Ishikawa (cell line): Measurements from ENCODE around the gene ZFAND3.

Experiments
- CEBPB ChIP-seq: IDR thresholded peaks from 2 replicates; pipeline ENCODE4 v1.6.1; 2012
- CREB1 ChIP-seq: IDR thresholded peaks from 2 replicates; pipeline ENCODE4 v1.6.1; 2012; ENCODE audit warnings: low read depth
- EGR1 ChIP-seq: IDR thresholded peaks from 2 replicates; pipeline ENCODE4 v1.6.1; 2012
- EP300 ChIP-seq: IDR thresholded peaks from 2 replicates; pipeline ENCODE4 v1.6.1; 2012; ENCODE audit warnings: borderline replicate concordance
- FOXM1 ChIP-seq: IDR thresholded peaks from 2 replicates; pipeline ENCODE4 v1.6.1; 2012; ENCODE audit warnings: low read depth, borderline replicate concordance
- MAX ChIP-seq: IDR thresholded peaks from 2 replicates; pipeline ENCODE4 v1.6.1; 2012
- NFIC ChIP-seq: IDR thresholded peaks from 2 replicates; pipeline ENCODE4 v1.6.1; 2012
- RAD21 ChIP-seq: IDR thresholded peaks from 2 replicates; pipeline ENCODE4 v1.6.1; 2012; ENCODE audit warnings: low read depth
- REST ChIP-seq: IDR thresholded peaks from 2 replicates; pipeline ENCODE4 v1.6.1; 2012; ENCODE audit warnings: low read depth, mild to moderate bottlenecking
- TAF1 ChIP-seq: IDR thresholded peaks from 2 replicates; pipeline ENCODE4 v1.6.1; 2012; ENCODE audit warnings: low read depth, mild to moderate bottlenecking
- TCF12 ChIP-seq: IDR thresholded peaks from 2 replicates; pipeline ENCODE4 v1.6.1; 2012; ENCODE audit warnings: low read depth
- TEAD4 ChIP-seq: IDR thresholded peaks from 2 replicates; pipeline ENCODE4 v1.6.1; 2012
- USF1 ChIP-seq: IDR thresholded peaks from 2 replicates; pipeline ENCODE4 v1.6.1; 2012
- YY1 ChIP-seq: IDR thresholded peaks from 2 replicates; pipeline ENCODE4 v1.6.1; 2012; ENCODE audit warnings: low read depth
- ZBTB7A ChIP-seq: IDR thresholded peaks from 2 replicates; pipeline ENCODE4 v1.6.1; 2012; ENCODE audit warnings: low read depth

Gene ZFAND3

DNA sequence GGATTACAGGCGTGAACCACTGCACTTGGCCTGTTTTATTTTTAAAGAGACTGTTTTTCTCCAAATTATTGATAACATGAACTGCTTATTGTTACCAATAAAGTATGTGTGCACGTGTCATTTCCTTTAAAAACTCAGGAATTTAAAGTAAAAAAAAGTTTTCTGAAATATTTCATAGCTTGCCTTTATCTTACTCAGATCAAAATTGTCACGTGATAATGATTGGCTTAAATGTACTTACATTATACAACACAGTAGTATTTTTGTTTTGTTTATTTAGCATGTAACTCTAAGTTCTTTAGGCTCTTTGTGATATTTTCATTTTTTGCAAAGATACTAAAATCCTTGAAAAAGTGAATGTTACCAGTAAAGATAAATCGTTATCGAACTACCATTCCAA, 174.1 kb downstream of the ZFAND3 start:
- no peak for TF ChIP-seq REST
- TF ChIP-seq FOXM1, result no peak
- no peak for TF ChIP-seq TEAD4
- TF ChIP-seq EGR1, result no peak
- TF ChIP-seq TCF12, result no peak
- no peak for TF ChIP-seq CEBPB
- no peak for TF ChIP-seq ZBTB7A
- TF ChIP-seq CREB1, result no peak

GRCh38 chr6:37994223-37994622, 174.7 kb downstream of the ZFAND3 start:
- TF ChIP-seq USF1, result no peak
- TF ChIP-seq EP300, result no peak
- no peak for TF ChIP-seq REST
- TF ChIP-seq ZBTB7A, result no peak
- TF ChIP-seq EGR1, result no peak
- no peak for TF ChIP-seq RAD21
- no peak for TF ChIP-seq TEAD4
- TF ChIP-seq NFIC, result no peak
- TF ChIP-seq CREB1, result no peak
- TF ChIP-seq MAX, result no peak
- TF ChIP-seq YY1, result no peak
- no peak for TF ChIP-seq TAF1
- no peak for TF ChIP-seq CEBPB
- TF ChIP-seq FOXM1, result no peak
- no peak for TF ChIP-seq TCF12

- no peak for TF ChIP-seq CEBPB
- no peak for TF ChIP-seq YY1
- no peak for TF ChIP-seq NFIC
- no peak for TF ChIP-seq USF1
- TF ChIP-seq TCF12, result no peak
- no peak for TF ChIP-seq RAD21
- no peak for TF ChIP-seq REST
- TF ChIP-seq ZBTB7A, result no peak
- TF ChIP-seq TEAD4, result no peak
- no peak for TF ChIP-seq FOXM1
- TF ChIP-seq CREB1, result no peak
- no peak for TF ChIP-seq MAX
- no peak for TF ChIP-seq TAF1
- no peak for TF ChIP-seq EP300
- TF ChIP-seq EGR1, result no peak
These were observed 178.8 kb downstream of the ZFAND3 start for GRCh38 chr6:37998366-37998765.

GRCh38 chr6:38001386-38001785, 181.9 kb downstream of the ZFAND3 start:
- TF ChIP-seq TEAD4 (no peak), REST (no peak), EGR1 (no peak), EP300 (no peak), TAF1 (no peak), TCF12 (no peak)
